Astrocyte (in vitro differentiated cells and primary cell): Measurements from ENCODE around the gene BIN2.

Experiments used
- EZH2 ChIP-seq: IDR thresholded peaks from 2 replicates; pipeline ENCODE4 v1.6.1; 2012; ENCODE audit warnings: mild to moderate bottlenecking, low read length, inconsistent platforms; ENCODE audit not compliant: insufficient read depth
- TF ChIP-seq, protein P1 (sequence below): IDR thresholded peaks from 2 replicates; pipeline ENCODE4 v1.5.1; 2011; ENCODE audit warnings: low read depth, mild to moderate bottlenecking, inconsistent platforms, low read length, moderate library complexity; ENCODE audit not compliant: insufficient read depth

- TF ChIP-seq, protein P1, sequence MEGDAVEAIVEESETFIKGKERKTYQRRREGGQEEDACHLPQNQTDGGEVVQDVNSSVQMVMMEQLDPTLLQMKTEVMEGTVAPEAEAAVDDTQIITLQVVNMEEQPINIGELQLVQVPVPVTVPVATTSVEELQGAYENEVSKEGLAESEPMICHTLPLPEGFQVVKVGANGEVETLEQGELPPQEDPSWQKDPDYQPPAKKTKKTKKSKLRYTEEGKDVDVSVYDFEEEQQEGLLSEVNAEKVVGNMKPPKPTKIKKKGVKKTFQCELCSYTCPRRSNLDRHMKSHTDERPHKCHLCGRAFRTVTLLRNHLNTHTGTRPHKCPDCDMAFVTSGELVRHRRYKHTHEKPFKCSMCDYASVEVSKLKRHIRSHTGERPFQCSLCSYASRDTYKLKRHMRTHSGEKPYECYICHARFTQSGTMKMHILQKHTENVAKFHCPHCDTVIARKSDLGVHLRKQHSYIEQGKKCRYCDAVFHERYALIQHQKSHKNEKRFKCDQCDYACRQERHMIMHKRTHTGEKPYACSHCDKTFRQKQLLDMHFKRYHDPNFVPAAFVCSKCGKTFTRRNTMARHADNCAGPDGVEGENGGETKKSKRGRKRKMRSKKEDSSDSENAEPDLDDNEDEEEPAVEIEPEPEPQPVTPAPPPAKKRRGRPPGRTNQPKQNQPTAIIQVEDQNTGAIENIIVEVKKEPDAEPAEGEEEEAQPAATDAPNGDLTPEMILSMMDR, result no peak
- TF ChIP-seq EZH2, result no peak
Observed at GRCh38 chr12:51349026-51349425, 25.1 kb upstream of the BIN2 start.
